Stimulated activated CD4-positive, alpha-beta T cell treated with anti-CD3 and anti-CD28 coated beads, Interleukin-4, amount 100 ng/mL, for 4 hours (primary cell): ENCODE measurements around the gene NPR1.
"Not testable (repeated sequence)": the region's sequence is repeated elsewhere in the genome, so short reads cannot be mapped to it uniquely, and the experiment has no call there.

Experiments used
- DNase-seq, 2 experiments: peaks; one replicate each; pipeline ENCODE4 v3.0.0-alpha.2; 2020

Gene NPR1

DNA sequence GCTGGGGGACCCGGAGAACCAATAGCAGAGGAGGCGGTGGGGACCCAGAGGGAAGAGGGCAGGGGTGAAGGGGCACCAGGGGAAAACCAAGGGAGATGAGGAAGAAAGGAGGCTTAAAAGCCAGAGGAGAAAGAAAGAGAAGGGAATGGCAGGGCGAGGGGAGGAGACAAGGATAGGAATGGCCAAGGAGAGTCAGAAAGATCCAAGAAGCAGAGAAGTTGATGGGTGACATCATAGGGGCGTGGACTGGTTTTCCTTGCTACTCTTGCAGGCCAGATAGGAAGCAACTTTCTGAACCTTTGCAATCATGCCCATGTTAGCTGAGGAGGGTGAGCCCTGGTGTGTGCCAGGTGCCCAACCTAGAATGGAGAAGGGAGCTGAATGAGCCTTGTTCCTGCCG is 5.4 kb downstream of the NPR1 start:
- no peak for DNase-seq

DNA sequence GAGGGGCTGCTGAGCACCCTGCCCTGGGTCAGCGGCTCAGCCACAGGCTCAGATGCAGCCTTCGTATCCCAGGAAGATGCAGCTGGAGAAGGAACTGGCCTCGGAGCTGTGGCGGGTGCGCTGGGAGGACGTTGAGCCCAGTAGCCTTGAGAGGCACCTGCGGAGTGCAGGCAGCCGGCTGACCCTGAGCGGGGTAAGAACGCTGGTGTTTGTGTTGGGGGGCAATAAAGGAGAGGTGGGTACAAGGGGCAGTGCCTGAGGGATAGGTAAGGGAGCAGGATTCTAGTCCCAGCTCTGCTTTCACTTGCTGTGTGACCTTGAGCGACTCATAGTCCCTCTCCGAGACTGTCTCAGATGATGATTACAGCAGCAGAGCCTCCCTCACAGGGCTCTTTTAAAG is 6.4 kb downstream of the NPR1 start:
- DNase-seq = no peak

DNA sequence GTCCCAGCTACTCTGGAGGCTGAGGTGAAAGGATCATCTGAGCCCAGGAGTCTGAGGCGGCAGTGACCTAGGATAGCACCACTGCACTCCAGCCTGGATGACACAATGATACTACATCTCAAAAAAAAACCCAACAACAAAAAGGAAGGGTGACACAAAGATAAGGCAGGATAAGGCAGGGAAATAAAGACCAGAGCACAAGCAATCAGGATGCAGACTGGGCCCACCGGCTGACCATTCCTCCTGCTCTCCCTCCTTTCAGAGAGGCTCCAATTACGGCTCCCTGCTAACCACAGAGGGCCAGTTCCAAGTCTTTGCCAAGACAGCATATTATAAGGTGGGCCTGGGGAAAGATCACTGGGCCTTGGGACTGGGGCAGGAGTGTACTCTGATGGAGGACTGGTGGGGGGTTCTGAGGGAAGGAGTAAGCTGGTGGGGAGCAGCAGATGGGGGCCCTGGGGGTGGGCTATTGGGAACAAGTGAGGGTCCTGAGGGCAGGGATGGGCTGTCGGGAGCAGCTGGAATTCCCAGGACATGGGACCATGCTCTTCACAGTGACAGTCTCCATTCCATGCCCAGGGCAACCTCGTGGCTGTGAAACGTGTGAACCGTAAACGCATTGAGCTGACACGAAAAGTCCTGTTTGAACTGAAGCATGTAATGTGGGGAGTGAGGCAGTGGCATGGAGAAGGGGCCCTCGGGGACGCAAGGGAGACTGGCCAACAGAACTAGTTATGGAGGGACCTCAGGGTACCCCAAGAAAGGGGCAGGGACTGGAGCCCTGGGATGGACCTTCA is 7.3 kb downstream of the NPR1 start:
- no peak for DNase-seq

DNA sequence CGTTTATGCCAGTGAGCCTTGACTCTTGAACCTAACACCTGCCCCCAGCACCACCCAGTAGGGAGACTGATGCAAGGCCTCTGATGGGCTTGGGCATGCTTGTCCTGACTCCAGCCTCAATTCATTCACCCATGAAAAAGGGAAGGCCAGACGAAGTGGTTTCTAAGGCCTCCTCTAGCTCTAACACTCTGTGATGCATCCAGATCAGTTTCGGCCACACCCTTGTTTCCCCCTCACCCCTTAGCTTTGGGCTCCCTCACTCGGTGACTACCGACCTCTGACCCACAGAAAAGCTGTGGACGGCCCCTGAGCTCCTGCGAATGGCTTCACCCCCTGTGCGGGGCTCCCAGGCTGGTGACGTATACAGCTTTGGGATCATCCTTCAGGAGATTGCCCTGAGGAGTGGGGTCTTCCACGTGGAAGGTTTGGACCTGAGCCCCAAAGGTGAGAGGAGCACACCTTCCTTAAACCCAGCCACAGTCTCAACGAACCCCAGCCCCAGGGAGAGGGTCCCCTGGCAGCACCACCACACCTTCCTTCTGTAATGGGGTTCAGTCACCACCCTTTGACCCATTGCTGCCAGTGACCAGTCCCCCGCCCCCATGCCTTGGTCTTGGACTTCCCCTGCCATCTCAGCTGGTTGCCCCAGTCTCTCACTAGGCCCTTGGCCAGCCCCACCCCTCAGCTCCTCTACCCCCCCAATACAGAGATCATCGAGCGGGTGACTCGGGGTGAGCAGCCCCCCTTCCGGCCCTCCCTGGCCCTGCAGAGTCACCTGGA is 9.0 kb downstream of the NPR1 start:
- no peak for DNase-seq

DNA sequence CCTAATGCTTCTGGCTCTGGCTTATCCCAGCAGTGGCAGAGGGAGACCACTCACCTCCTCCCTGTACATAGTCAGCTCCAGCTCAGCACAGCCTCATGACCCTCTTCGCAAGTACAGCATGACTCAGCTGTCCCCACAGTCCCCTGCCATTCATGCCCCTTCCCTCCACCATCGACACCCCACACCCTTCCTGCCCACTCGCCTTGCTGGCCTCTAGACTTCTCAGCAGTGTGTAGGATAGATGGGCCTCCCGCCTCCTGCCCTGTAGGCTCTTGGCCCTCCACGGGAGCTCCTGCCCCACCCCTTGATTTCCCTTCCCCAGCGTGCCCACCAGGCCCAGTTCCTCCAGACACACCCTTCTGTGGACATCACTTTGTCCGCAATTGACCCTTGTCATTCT is 9.8 kb downstream of the NPR1 start:
- no peak for DNase-seq

DNA sequence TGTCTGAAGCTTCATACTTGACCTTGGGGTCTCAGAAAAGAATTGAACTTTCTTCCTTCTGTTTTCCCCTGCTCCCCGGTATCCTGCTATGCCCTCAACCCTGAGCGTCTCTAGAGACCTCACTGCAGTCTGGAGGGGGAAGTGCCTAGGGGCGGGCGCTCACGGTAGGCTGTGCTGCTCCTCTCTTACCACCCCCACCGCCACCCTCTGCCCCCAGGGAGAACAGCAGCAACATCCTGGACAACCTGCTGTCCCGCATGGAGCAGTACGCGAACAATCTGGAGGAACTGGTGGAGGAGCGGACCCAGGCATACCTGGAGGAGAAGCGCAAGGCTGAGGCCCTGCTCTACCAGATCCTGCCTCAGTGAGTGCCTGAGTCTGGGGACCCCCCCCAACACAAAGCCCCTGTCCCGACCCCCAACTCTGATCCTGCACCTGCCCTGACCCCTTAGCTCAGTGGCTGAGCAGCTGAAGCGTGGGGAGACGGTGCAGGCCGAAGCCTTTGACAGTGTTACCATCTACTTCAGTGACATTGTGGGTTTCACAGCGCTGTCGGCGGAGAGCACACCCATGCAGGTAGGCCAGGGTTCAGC is 10.3 kb downstream of the NPR1 start:
- DNase-seq = no peak

DNA sequence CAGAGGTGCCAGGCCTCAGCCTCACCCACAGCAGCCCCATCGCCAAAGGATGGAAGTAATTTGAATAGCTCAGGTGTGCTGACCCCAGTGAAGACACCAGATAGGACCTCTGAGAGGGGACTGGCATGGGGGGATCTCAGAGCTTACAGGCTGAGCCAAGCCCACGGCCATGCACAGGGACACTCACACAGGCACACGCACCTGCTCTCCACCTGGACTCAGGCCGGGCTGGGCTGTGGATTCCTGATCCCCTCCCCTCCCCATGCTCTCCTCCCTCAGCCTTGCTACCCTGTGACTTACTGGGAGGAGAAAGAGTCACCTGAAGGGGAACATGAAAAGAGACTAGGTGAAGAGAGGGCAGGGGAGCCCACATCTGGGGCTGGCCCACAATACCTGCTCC is 15.0 kb downstream of the NPR1 start:
- DNase-seq = no peak

DNA sequence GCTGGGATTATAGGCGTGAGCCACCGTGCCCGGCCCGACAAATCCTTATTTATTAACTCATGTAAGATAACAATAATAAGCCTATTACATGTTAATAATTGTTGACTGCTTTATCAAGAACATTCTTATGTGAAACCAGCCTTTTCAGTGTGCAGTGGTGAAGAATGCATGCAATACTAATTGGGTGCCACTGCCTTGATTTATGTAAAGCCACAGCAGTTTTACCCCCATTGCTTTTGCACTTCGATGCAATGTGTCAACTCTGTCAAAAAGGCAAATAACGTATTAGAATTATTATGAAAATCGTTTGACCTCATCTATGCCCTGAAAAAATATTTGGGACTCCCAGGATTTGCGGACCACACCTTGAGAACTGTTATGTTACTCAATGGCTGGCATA is 18.3 kb downstream of the NPR1 start:
- no peak for DNase-seq

DNA sequence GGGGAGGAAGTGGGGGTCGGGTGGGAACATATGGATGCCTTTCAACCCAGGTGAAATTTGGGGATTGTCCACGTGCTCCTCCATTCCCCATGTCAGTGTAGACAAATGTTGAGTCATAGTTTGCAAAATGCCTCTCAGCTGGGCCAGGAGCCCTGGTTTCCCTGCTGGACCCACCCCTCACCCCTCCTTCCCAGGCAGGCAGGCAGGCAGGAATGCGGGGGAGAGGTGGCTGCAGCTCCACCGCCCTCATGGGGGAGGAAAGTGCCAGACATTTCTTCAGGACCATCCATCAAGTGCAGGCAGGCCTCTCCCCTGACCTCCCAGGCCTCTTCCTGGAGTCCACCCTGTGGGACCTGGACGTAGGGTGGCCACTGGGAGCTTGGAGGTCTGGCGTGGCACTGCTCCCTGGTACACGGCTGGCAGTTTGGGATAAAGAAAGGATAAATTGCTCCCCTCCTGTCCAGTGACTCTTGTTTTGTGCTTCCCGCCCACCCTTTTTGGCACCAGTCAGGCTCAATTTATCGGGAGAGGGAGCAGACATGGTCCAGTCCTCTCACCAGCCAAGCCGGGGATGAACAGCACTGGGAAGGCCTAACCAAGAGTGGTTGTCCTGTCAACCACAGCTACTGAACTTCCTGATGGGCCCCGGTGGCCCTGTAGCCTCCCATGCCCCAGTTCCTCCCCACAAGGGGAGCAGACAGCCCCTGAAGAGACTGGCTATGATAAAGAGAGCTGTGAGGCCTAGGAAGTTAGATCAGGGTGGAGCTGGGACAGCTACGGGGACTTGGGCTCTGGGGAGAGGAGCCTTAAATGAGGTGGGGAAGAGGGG is 18.9 kb downstream of the NPR1 start:
- DNase-seq = no peak

DNA sequence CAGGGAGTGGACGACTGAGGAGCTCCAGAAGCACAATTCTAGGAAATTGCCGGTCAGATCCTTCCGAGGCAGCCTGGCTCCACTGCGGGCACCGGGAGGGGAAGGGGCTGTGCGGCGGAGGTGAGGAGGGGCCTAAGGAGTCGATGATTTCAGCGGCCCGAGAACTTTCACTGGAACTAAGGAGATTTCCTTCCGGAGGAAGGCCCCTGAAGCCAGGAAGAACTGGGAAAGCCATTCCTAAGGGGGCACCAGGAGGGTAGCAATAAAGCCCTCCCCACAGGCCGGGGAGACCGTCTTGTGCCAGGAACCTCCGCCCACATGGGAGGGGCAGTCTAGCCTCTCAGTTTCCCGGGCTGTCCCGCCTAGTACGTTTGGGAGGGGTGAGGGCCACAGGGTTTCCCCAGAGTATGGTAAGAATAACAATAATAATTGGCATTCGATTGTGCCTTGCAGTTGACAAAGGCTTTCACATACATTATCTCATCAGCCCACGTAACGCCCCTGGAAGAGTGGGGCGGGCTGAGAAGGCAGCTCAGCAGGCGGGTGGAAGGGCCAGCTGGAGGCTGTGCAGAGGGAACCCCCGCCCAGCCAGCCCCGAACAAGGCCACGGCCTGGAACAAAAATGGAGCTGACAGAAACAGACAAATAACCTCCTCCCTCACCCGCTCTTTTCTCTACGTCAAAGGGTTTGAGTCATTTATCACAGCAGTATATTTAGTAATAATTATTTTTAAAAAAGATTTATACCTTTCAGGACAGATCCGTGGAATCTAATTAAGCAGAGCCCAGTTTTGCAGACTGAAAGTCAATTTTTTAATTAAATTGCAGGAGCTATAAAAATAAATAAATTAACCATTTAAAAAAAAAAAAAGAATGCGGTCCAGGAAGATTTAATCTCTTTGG is 19.8 kb downstream of the NPR1 start:
- DNase-seq = no peak

DNA sequence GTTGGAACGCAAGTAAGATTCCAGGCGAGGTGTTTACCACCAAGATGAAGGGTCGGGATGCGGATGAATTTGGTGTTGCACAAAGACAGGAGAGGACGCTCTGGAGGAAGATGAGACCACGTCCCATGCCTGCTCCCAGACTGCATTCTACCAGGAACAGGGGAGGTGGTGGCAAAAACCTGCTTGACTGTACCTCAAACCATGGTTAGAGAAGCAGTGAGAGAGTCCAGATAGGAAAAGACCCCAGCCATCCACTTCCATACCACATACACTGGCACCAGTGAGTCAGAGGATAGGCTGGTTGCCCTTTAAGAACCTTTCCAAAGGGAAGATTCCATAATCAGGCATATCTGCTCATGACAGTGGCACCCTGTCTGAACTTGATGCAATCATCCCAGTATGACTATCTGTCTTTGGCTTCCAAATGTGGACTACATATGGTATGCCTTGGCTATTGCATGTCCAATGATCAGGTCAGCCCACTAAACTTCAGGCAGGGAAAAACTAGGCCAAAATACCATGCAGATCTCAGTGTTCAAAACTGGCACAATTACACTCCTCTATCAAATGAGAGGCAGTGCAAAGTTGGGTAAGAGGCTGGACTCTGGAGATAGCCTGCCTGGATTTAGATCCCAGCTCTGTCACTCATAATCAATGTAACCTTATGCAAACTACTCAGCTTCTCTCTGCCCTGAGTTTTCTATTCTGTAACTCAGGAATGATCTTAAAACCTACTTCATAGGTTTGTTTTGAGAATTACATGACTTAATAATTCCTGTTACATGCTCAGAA is 20.6 kb downstream of the NPR1 start:
- no peak for DNase-seq

DNA sequence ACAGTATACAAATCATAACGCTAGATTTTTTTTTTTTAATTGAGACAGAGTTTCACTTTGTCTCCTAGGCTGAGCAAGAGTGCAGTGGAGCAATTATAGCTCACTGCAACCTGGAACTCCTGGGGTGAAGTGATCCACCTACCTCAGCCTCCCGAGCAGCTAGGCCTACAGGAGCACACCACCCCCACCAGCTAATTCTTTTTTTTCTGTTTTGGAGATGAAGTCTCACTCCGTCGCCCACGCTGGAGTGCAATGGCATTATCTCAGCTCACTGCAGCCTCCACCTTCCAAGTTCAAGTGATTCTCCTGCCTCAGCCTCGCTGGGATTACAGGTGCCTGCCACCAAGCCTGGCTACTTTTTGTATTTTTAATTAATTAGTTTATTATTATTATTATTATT is 21.3 kb downstream of the NPR1 start:
- no peak for DNase-seq

DNA sequence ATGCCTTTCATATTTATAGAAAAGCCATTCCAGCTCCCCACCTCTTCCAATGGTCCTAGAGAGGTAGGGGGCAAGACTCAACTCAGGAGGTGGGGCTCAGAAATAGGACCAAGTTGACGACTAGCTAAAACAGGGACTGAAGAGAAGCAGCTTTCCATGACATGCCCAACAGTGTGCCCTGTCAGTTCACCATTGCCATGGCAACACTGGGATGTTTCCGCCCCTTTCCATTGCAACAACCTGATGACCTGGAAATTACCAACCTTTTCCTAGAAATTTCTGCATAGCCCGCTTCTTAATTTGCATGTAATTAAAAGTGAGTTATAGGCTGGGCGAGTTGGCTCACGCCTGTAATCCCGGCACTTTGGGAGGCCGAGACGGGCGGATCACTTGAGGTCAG is 27.0 kb downstream of the NPR1 start:
- no peak for DNase-seq

DNA sequence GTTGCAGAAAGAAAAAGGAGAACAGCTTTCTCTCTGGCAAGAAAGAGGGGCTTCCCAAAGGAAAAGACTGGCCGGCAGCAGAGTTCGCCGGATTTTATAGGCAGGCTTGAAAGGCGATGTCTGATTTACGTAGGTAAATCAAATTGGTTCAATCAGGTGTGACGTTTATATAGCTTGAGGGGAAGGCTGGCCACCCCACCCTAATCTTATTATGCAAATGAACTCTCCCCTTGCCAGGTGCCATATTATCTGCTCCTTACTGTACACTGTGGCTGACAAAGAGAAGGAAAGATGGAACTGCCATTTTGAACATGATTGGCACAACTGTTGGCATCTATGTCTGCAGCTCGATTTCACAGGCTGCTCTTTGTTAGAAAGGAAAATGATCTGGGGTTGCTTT is 32.5 kb downstream of the NPR1 start:
- no peak for DNase-seq

DNA sequence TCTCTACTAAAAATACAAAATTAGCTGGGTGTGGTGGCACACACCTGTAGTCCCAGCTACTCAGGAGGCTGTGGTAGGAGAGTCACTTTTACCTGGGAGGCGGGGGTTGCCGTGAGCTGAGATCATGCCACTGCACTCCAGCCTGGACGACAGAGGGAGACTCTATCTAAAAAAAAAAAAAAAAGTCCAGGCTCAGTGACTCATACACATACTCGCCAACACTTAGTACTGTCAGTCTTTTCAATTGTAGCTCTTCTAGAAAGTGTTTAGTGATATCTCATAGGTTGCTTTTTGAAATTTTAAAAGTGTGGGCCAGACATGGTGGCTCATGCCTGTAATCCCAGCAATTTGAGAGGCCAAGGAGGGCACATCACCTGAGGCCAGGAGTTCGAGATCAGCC is 37.7 kb downstream of the NPR1 start:
- not testable (repeated sequence) for DNase-seq

DNA sequence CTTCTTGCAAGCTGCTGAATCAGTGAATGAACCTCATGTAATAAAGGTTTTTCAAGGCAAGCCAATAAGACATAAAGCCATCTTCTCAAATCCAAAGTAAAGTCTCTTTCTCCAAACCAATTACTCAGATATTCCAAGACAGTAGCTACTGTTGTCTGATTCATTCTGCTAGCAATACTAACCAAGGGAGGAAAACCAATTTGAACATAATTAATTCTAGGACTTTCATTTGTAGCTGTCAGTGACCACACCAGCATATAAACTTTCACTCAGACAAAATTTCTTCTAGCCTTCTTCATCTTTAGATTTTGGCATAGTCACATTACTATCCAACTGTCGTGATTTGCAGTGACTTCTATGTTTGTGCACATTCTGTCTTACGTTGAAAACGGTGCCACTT is 38.8 kb downstream of the NPR1 start:
- DNase-seq = no peak

DNA sequence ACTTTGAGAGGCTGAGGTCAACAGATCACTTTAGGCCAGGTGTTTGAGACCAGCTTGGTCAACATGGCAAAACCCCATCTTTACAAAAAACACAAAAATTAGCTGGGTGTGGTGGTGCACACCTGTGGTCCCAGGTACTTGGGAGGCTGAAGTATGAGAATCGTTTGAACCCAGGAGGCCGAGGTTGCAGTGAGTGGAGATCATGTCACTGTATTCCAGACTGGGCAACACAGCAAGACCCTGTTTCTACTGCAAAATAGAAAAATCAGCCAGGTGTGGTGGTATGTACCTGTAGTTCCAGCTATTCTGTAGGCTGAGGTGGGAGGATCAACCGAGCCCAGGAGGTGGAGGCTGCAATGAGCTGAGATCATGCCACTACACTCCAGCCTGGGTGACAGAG is 45.2 kb downstream of the NPR1 start:
- DNase-seq = no peak

DNA sequence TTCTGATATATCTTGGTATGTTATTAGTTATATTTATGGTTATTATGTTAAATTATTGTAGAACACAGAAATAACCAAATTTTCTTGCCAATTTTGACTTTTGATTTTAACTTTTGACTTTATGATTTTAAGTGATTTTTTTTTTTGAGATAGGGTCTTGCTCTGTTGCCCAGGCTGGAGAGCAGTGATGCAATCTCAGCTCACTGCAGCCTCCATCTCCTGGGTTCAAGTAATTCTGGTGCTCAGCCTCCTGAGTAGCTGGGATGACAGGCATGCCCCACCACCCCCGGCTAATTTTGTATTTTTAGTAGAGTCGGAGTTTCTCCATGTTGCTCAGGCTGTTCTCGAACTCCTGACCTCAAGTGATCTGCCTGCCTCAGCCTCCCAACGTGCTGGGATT is 46.1 kb downstream of the NPR1 start:
- DNase-seq = not testable (repeated sequence)

DNA sequence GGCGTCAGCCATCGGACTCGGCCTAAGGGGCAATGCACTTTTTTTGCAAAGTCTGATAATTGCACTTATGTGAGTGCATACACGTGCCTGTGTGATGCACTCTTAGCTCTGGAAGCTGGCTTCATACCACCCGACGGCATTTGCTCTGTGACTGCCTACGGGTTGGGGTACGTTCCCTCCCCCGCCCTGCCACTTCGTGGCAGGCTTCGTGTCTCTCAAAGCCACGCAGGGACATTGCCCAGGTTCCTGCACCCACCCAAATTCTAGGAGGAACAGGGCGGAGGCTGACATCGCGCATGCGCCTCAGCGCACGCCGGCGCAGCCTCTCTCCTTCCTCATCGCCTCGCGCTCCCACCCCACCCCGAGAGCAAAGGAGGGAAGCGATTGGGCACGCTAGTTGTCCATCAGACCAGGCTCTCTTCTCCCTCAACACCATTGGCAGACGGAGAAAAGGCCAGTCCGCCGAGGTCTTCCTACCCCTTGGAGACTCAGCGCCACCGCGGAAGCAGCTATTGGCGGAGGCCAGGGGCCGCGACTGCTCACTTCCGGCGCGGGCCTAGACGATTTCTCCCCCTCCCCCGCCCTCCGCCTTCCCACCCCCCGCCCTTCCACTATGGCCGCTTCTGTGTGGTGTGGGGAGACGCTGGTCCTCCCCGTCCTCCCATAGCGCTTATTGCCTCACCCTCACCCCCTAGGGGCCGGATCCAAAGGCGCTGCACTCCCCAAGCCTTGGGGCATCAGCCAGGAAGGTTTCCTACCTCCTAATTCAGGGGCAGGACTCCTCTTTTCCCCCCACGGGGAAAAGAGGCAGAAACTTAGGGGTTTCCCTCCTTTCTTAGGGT is 49.2 kb downstream of the NPR1 start, which contains the start of gene INTS3:
Gene INTS3 (plus strand): TSS at position 588 of the 842 bp plus-strand sequence. CDS start 585 bp downstream, outside the sequence.
- DNase-seq = peak; percentile 95 to 100
